OCI-LY1 (cell line): ENCODE results near the gene MED4.

Source experiments
- H2AFZ ChIP-seq: fragments of 200-600 bp; sonication (generic), shearing (Covaris generic); 2 replicates; pipeline ENCODE4 v1.6.0; 2014; ENCODE audit warnings: antibody characterized with exemption, mild to moderate bottlenecking, low read length
- H3F3A ChIP-seq: fragments of 200-600 bp; sonication (generic), shearing (Covaris generic); 2 replicates; pipeline ENCODE4 v1.6.0; 2014; ENCODE audit warnings: mild to moderate bottlenecking, antibody characterized with exemption, low read length, moderate library complexity; ENCODE audit not compliant: insufficient read depth
- H3K27ac ChIP-seq: fragments of 200-600 bp; sonication (generic); 2 replicates; pipeline ENCODE4 v1.5.1; 2014; ENCODE audit warnings: low read length, mixed run types, mild to moderate bottlenecking, low read depth; ENCODE audit not compliant: poor library complexity, severe bottlenecking
- H3K27me3 ChIP-seq: fragments of 200-600 bp; sonication (generic); 2 replicates; pipeline ENCODE4 v1.6.0; 2014; ENCODE audit warnings: antibody characterized with exemption, mild to moderate bottlenecking, low read length, moderate library complexity; ENCODE audit not compliant: insufficient read depth
- H3K36me3 ChIP-seq: fragments of 200-600 bp; sonication (generic); 2 replicates; pipeline ENCODE4 v1.6.1; 2014; ENCODE audit warnings: mild to moderate bottlenecking, antibody characterized with exemption, low read length, moderate library complexity, mixed read lengths; ENCODE audit not compliant: insufficient read depth
- H3K4me1 ChIP-seq: fragments of 200-600 bp; sonication (generic); 2 replicates; pipeline ENCODE4 v1.5.1; 2014; ENCODE audit warnings: mild to moderate bottlenecking, low read length, moderate library complexity; ENCODE audit not compliant: insufficient read depth, severe bottlenecking
- H3K4me2 ChIP-seq: fragments of 200-600 bp; sonication (generic), shearing (Covaris generic); 2 replicates; pipeline ENCODE4 v1.6.1; 2014; ENCODE audit warnings: low read length
- H3K4me3 ChIP-seq: fragments of 200-600 bp; sonication (generic); 2 replicates; pipeline ENCODE4 v1.5.1; 2014; ENCODE audit warnings: low read length, low read depth, mild to moderate bottlenecking, mixed read lengths; ENCODE audit not compliant: poor library complexity, severe bottlenecking
- H3K79me2 ChIP-seq: fragments of 200-600 bp; shearing (Covaris generic); 2 replicates; pipeline ENCODE4 v1.6.1; 2016; ENCODE audit warnings: mixed run types, low read length, mixed read lengths; ENCODE audit not compliant: insufficient read depth
- H3K9ac ChIP-seq: fragments of 200-600 bp; sonication (generic), shearing (Covaris generic); 2 replicates; pipeline ENCODE4 v1.6.1; 2014; ENCODE audit warnings: mild to moderate bottlenecking, low read length, mixed read lengths
- H3K9me2 ChIP-seq: fragments of 200-600 bp; sonication (generic), shearing (Covaris generic); 2 replicates; pipeline ENCODE4 v1.6.1; 2014; ENCODE audit warnings: low read depth, mild to moderate bottlenecking, low read length, mixed read lengths
- H3K9me3 ChIP-seq: fragments of 200-600 bp; shearing (Covaris generic); 2 replicates; pipeline ENCODE4 v1.6.1; 2014; ENCODE audit warnings: low read length, mixed read lengths
- H4K20me1 ChIP-seq: fragments of 200-600 bp; sonication (generic), shearing (Covaris generic); 2 replicates; pipeline ENCODE4 v1.6.0; 2016; ENCODE audit warnings: mild to moderate bottlenecking, low read length; ENCODE audit not compliant: insufficient read depth
- CTCF ChIP-seq: fragments of 200-600 bp; sonication (generic), shearing (Covaris generic); IDR thresholded peaks from 2 replicates; pipeline ENCODE4 v1.5.1; 2017; ENCODE audit warnings: mild to moderate bottlenecking, antibody characterized with exemption, low read length, moderate library complexity, mixed read lengths
- EZH2 ChIP-seq: fragments of 200-600 bp; sonication (generic), shearing (Covaris generic); IDR thresholded peaks from 2 replicates; pipeline ENCODE4 v1.8.0; 2017; ENCODE audit warnings: borderline replicate concordance, mixed run types, mild to moderate bottlenecking, antibody characterized with exemption, low read length, moderate library complexity, mixed read lengths

The MED4 gene

GRCh38 chr13:48110132-48110868, 15.4 kb upstream of the MED4 start:
- Histone ChIP-seq H3K9ac (no peak overlapping the region), H3K79me2 (no peaks in the 10 kb centered on the region), H3K4me1 (no peaks in the 10 kb centered on the region), H4K20me1 (no peaks in the 10 kb centered on the region), H3K4me2 (no peak overlapping the region), H3K4me3 (no peak overlapping the region), H3K9me3 (no peaks in the 10 kb centered on the region), H3K9me2 (no peaks in the 10 kb centered on the region), H3K27ac (no peak overlapping the region), H2AFZ (no peak overlapping the region), H3K36me3 (no peaks in the 10 kb centered on the region), H3K27me3 (no peaks in the 10 kb centered on the region), H3F3A (no peaks in the 10 kb centered on the region)
- TF ChIP-seq EZH2 (no peak), CTCF (no peak)

GRCh38 chr13:48108106-48108505, 13.2 kb upstream of the MED4 start:
- no peak overlapping the region for H3K9ac ChIP-seq
- H3K27ac ChIP-seq: no peak overlapping the region
- H4K20me1 ChIP-seq: no peaks in the 10 kb centered on the region
- TF ChIP-seq EZH2 (no peak), CTCF (no peak)
- no peaks in the 10 kb centered on the region for H3K9me2 ChIP-seq
- H3F3A ChIP-seq: no peaks in the 10 kb centered on the region
- no peaks in the 10 kb centered on the region for H3K36me3 ChIP-seq
- no peak overlapping the region for H3K4me2 ChIP-seq
- no peaks in the 10 kb centered on the region for H3K27me3 ChIP-seq
- H3K4me1 ChIP-seq: no peaks in the 10 kb centered on the region
- no peak overlapping the region for H3K4me3 ChIP-seq
- no peak overlapping the region for H2AFZ ChIP-seq
- H3K9me3 ChIP-seq: no peaks in the 10 kb centered on the region
- H3K79me2 ChIP-seq: no peaks in the 10 kb centered on the region

- H3K4me2 ChIP-seq: no peak overlapping the region
- no peak for TF ChIP-seq CTCF
- no peak for TF ChIP-seq EZH2
- no peaks in the 10 kb centered on the region for H3K27me3 ChIP-seq
- H3K79me2 ChIP-seq: peaks cover 21% of the 10 kb centered on the region
- H4K20me1 ChIP-seq: no peaks in the 10 kb centered on the region
- no peak overlapping the region for H2AFZ ChIP-seq
- no peaks in the 10 kb centered on the region for H3F3A ChIP-seq
- H3K9ac ChIP-seq: no peak overlapping the region
- peaks cover 15% of the 10 kb centered on the region for H3K4me1 ChIP-seq
- H3K4me3 ChIP-seq: no peak overlapping the region
- no peak overlapping the region for H3K27ac ChIP-seq
- H3K36me3 ChIP-seq: no peaks in the 10 kb centered on the region; the same call in none of the 2 replicates
- no peaks in the 10 kb centered on the region for H3K9me3 ChIP-seq
- no peaks in the 10 kb centered on the region for H3K9me2 ChIP-seq
Observed at GRCh38 chr13:48097793-48098192, 2.9 kb upstream of the MED4 start.
